ENCODE measurements around the gene TMEM191C. TPM values are rescaled to one million over a fixed set of nuclear protein-coding genes. Genes with fewer than 3 reads are reported as not detected.
"Not testable (repeated sequence)": the region's sequence is repeated elsewhere in the genome, so short reads cannot be mapped to it uniquely, and the experiment has no call there.

Gene TMEM191C
- 0.26 TPM for polyA plus RNA-seq (2013, experiment 1 of 2; ENCODE audit: insufficient read length)
- 0.69 TPM for polyA plus RNA-seq (2013, experiment 2 of 2; ENCODE audit: insufficient read length)

GRCh38 chr22:21467337-21468193 lies at the start of gene TMEM191C:
TSS of gene TMEM191C (plus strand) at chr22:21467387. CDS start at chr22:21467460, 73 bp downstream.
- DNase-seq: not testable (repeated sequence)

- DNase-seq: not testable (repeated sequence)
Measured at GRCh38 chr22:21417853-21418252, 49.3 kb upstream of the TMEM191C start.

- DNase-seq: not testable (repeated sequence)
Measured at GRCh38 chr22:21418974-21419638, 48.1 kb upstream of the TMEM191C start.

- DNase-seq: not testable (repeated sequence)
Measured at GRCh38 chr22:21420180-21420763, 46.9 kb upstream of the TMEM191C start.

GRCh38 chr22:21424084-21424709 lies 43.0 kb upstream of the TMEM191C start:
- not testable (repeated sequence) for DNase-seq

GRCh38 chr22:21434378-21435233 lies 32.6 kb upstream of the TMEM191C start:
- DNase-seq: not testable (repeated sequence)

- not testable (repeated sequence) for DNase-seq
Measured at GRCh38 chr22:21435998-21436810, 31.0 kb upstream of the TMEM191C start.

GRCh38 chr22:21438013-21438412 lies 29.2 kb upstream of the TMEM191C start:
- not testable (repeated sequence) for DNase-seq

- not testable (repeated sequence) for DNase-seq
Measured at GRCh38 chr22:21440018-21440636, 27.1 kb upstream of the TMEM191C start.

GRCh38 chr22:21440676-21441075 lies 26.5 kb upstream of the TMEM191C start:
- DNase-seq: not testable (repeated sequence)

- DNase-seq: not testable (repeated sequence)
Measured at GRCh38 chr22:21441170-21441569, 26.0 kb upstream of the TMEM191C start.

- DNase-seq: not testable (repeated sequence)
Measured at GRCh38 chr22:21442123-21442522, 25.1 kb upstream of the TMEM191C start.

- DNase-seq: not testable (repeated sequence)
Measured at GRCh38 chr22:21442646-21443045, 24.5 kb upstream of the TMEM191C start.

GRCh38 chr22:21443057-21443734 lies 24.0 kb upstream of the TMEM191C start:
- no peak for DNase-seq

GRCh38 chr22:21443735-21444421 lies 23.3 kb upstream of the TMEM191C start:
- DNase-seq: no peak

- DNase-seq: no peak
Measured at GRCh38 chr22:21444701-21445436, 22.3 kb upstream of the TMEM191C start.

- DNase-seq: no peak
Measured at GRCh38 chr22:21445437-21446127, 21.6 kb upstream of the TMEM191C start.

All from fibroblast of skin of scalp (primary cell).